Measurements from ENCODE around the gene BRIP1.
"Not testable (repeated sequence)": the region's sequence is repeated elsewhere in the genome, so short reads cannot be mapped to it uniquely, and the experiment has no call there.

The BRIP1 gene

DNA sequence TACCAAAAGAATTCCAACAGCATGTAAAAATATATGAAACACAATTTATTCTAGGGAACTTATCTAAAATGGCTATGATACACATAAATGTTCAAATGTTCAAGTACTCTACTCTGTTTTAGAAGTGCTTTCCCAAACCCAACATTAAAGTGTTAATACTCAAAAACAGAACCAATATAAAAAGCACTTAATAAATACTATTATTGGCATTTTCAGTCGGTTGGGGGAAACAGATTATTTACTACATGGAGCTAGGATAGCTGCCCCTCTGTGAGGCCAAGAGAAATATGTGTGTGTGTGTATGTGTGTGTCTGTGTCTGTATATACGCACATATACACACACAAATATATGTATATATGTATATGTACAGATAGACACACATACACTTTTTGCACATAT is 32.1 kb upstream of the BRIP1 start:
- DNase-seq (ENCODE audit: low read depth), result no peak
- no peak overlapping the region for H3K4me3 ChIP-seq (ENCODE audit: low read length)
- TF ChIP-seq, protein P1, sequence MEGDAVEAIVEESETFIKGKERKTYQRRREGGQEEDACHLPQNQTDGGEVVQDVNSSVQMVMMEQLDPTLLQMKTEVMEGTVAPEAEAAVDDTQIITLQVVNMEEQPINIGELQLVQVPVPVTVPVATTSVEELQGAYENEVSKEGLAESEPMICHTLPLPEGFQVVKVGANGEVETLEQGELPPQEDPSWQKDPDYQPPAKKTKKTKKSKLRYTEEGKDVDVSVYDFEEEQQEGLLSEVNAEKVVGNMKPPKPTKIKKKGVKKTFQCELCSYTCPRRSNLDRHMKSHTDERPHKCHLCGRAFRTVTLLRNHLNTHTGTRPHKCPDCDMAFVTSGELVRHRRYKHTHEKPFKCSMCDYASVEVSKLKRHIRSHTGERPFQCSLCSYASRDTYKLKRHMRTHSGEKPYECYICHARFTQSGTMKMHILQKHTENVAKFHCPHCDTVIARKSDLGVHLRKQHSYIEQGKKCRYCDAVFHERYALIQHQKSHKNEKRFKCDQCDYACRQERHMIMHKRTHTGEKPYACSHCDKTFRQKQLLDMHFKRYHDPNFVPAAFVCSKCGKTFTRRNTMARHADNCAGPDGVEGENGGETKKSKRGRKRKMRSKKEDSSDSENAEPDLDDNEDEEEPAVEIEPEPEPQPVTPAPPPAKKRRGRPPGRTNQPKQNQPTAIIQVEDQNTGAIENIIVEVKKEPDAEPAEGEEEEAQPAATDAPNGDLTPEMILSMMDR (IDR thresholded peaks at IDR 0.05; ENCODE audit: insufficient read depth, low read depth, low read length, missing control alignments), result no peak

DNA sequence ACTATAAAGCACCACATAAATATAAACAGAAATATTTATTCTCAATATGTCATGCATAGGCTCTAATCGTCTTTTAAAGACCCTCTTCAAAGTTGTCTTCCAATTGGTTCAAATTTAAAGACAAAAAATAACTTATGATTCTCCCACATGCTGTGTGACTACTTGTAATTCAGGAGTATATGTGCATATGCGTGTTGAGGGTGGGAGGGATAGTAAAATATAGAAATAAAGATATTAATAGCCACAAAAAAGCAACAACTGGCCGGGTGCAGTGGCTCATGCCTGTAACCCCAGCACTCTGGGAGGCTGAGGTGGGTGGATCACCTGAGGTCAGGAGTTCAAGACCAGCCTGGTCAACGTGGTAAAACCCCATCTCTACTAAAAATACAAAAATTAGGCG is 31.0 kb upstream of the BRIP1 start:
- H3K4me3 ChIP-seq (ENCODE audit: low read length), result not testable (repeated sequence)

DNA sequence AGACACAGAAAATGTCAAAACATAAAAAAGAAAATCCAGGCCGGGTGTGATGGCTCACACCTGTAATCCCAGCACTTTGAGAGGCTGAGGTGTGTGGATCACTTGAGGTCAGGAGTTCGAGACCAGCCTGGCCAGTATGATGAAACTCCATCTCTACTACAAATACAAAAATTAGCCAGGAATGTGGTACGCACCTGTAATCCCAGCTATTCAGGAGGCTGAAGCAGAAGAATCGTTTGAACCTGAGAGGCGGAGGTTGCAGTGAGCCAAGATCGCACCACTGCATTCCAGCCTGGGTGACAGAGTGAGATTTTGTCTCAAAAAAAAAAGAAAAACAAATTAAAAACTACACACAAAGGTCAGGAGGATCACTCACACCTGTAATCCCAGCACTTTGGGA is 24.4 kb upstream of the BRIP1 start:
- not testable (repeated sequence) for H3K4me3 ChIP-seq (ENCODE audit: low read length); DNase-seq (ENCODE audit: low read depth)

More for the DNA sequence above, 31.0 kb upstream of the BRIP1 start:
- DNase-seq (ENCODE audit: low read depth), result not testable (repeated sequence)

DNA sequence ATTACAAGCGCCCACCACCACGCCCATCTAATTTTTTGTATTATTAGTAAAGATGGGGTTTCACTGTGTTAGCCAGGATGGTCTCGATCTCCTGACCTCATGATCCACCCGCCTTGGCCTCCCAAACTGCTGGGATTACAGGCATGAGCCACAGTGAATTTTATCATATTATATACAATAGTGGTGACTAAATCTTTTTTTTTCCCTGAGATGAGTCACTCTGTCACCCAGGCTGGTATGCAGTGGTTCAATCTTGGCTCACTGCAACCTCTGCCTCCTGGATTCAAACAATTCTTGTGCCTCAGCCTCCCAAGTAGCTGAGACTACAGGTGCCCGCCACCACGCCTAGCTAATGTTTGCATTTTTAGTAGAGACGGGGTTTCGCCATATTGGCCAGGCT is 22.5 kb upstream of the BRIP1 start:
- not testable (repeated sequence) for H3K4me3 ChIP-seq (ENCODE audit: low read length)
- peak; percentile 58 for DNase-seq (ENCODE audit: low read depth)

DNA sequence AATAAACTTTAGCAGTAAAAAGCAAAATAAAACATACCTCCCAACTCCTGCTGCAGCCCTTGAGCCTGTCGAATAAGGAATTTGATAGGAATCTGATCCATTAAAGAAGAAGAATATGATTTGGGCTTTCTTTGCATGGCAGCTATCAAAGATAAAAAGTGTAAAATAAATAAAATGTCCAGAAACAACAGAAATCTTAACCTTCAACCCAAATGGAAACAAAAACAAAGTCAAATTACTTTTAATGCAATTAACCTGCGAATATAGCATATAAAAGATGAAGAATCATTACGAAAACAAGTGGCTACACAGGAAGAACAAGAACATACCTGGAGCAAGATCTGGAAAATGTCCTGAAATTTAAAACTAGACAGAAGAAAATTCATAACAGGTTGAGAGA is 21.5 kb upstream of the BRIP1 start:
- H3K4me3 ChIP-seq (ENCODE audit: low read length), result no peak overlapping the region
- no peak for DNase-seq (ENCODE audit: low read depth)
- TF ChIP-seq, protein P1 (IDR thresholded peaks at IDR 0.05; ENCODE audit: insufficient read depth, low read depth, low read length, missing control alignments), result no peak

DNA sequence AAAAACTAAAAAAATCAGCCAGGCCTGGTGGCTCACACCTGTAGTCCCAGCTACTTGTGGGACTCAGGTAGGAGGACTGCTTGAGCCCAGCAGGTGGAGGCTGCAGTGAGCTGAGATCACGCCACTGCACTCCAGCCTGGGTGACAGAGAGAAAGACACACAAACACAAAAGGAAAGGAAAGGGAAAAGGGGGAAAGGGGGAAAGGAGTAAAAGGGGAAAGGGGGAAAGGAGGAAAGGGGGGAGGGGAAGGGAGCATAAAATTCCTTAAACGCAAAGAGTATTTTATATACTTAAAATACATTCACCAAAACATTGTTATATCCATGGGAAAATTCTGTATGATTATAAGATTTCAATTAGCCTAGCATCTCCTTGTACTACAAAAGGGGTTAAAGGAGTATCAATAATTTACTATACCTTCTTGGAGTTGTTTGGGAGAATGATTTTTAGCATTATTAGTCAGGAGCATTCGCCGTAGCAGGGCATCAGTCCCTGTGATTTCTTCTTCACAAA is 17.3 kb upstream of the BRIP1 start:
- H3K4me3 ChIP-seq (ENCODE audit: low read length), result no peak overlapping the region
- TF ChIP-seq, protein P1 (IDR thresholded peaks at IDR 0.05; ENCODE audit: insufficient read depth, low read depth, low read length, missing control alignments), result no peak
- no peak for DNase-seq (ENCODE audit: low read depth)

DNA sequence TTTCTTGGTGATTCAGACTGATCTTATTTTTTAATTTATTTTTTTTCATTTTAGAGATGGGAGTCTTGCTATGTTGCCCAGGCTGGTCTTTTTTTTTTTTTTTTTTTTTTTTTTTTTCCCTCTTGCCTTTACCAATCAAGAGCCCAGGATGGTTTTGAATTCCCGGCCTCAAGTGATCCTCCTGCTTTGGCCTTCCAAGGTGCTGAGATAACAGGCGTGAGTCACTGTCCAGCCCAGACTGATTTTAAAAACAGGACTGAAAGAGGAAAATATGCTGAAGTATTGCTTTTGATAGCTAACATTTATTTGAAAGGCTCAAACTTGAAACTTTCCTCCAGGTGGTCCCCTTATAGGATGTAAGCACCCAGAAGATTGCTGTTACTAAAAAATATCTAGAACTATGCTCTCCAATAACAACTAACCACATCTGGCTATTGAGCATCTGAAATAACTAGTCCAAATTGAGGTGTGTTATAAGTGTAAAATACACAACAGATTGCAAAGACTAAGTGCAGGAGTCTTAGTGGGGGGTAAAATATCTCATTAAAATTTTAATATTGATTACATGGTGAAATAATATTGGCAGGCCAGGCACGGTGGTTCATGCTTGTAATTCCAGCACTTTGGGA is 15.8 kb upstream of the BRIP1 start:
- TF ChIP-seq, protein P1 (IDR thresholded peaks at IDR 0.05; ENCODE audit: insufficient read depth, low read depth, low read length, missing control alignments), result no peak
- DNase-seq (ENCODE audit: low read depth), result no peak
- H3K4me3 ChIP-seq (ENCODE audit: low read length), result no peak overlapping the region

DNA sequence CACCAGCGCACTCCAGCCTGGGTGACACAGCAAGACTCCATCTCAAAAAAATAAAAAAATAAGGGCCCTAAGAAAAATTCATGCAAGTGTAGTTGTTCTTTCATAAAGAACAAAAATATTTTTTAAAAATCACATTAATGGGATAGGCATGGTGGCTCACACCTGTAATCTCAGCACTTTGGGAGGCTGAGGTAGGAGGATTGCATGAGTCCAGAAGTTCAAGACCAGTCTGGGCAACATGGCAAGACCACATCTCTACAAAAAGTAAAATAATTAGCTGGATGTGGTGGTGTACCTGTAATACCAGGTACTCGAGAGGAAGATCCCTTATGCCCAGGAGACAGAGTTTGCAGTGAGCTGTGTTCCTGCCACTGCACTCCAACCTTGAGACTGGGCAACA is 15.2 kb upstream of the BRIP1 start:
- H3K4me3 ChIP-seq (ENCODE audit: low read length), result no peak overlapping the region
- DNase-seq (ENCODE audit: low read depth), result no peak
- TF ChIP-seq, protein P1 (IDR thresholded peaks at IDR 0.05; ENCODE audit: insufficient read depth, low read depth, low read length, missing control alignments), result no peak

Measured in epithelial cell of esophagus (primary cell).